Gastroesophageal sphincter (tissue), 4 donors: ENCODE results near the gene EIF3F. TPM values are rescaled to one million over a fixed set of nuclear protein-coding genes. Genes with fewer than 3 reads are reported as not detected.

Experiments
- ATAC-seq: fragments of 150-250 bp; one replicate; pipeline ENCODE4 v1.9.1; 2016; ENCODE audit warnings: mild to moderate bottlenecking, moderate library complexity
- H3K27ac ChIP-seq, 4 donors: fragments of 200-600 bp; sonication (generic) in 3 of 4; 1 replicate in 3 of 4; 2 replicates in 1 of 4; pipeline ENCODE4 v1.5.1; 2016 to 2019
- H3K27me3 ChIP-seq: fragments of 200-600 bp; sonication (generic); one replicate; pipeline ENCODE4 v1.5.1; 2019
- H3K36me3 ChIP-seq, 2 donors: fragments of 200-600 bp; sonication (generic); one replicate each; pipeline ENCODE4 v1.5.1; 2019; ENCODE audit warnings: control low read depth in 1 of 2
- H3K4me1 ChIP-seq, 3 donors: fragments of 200-600 bp; sonication (generic); 1 replicate in 2 of 3; 2 replicates in 1 of 3; pipeline ENCODE4 v1.5.1; 2016 to 2019; ENCODE audit warnings: control low read depth in 2 of 3
- H3K4me3 ChIP-seq, 2 donors: fragments of 200-600 bp; sonication (generic); one replicate each; pipeline ENCODE4 v1.5.1; 2019; ENCODE audit warnings: mild to moderate bottlenecking in 1 of 2, moderate library complexity in 1 of 2
- H3K9me3 ChIP-seq, 3 donors: fragments of 200-600 bp; sonication (generic); one replicate each; pipeline ENCODE4 v1.5.1; 2017 to 2019; ENCODE audit warnings: control low read depth in 2 of 3
- EP300 ChIP-seq: sonication (generic); formaldehyde crosslinking; IDR thresholded peaks from one replicate; pipeline ENCODE4 v1.6.1; 2017; ENCODE audit warnings: antibody characterized with exemption, mild to moderate bottlenecking
- POLR2A ChIP-seq, 2 donors: fragments of 450-650 bp; IDR thresholded peaks; one replicate each; pipeline ENCODE4 v1.6.1; 2017; ENCODE audit warnings: antibody characterized with exemption in 2 of 2, mild to moderate bottlenecking in 2 of 2, moderate library complexity in 1 of 2
- POLR2AphosphoS5 ChIP-seq: sonication (generic); formaldehyde crosslinking; IDR thresholded peaks from one replicate; pipeline ENCODE4 v1.6.1; 2017; ENCODE audit warnings: antibody characterized with exemption
- WGBS, 2 donors: methylation state at CpG; one replicate each; pipeline ENCODE4 v1.1.5; 2018; ENCODE audit warnings: low coverage in 1 of 2; 5-methylcytosine and 5-hydroxymethylcytosine counted together
- total RNA-seq, 4 donors: library from RNA; depleted of rRNA; stranded (reverse); fragments of >200 nt; gene quantifications; one replicate each; pipeline ENCODE4 v1.1.0, GENCODE V29; 2016
- TF ChIP-seq, protein P1 (sequence below), 4 experiments: fragments of 200-600 bp in 2 of 4; fragments of 450-650 bp in 2 of 4; sonication (generic) in 1 of 4; IDR thresholded peaks; one replicate each; pipeline ENCODE4 v1.5.1; 2017 to 2019; ENCODE audit warnings: antibody characterized with exemption in 4 of 4, mild to moderate bottlenecking in 2 of 4, moderate library complexity in 2 of 4

The EIF3F gene
- total RNA-seq, 4 donors from 2014 or later = 204 to 356 (median 235) TPM

GRCh38 chr11:8002676-8003075, 15.5 kb downstream of the EIF3F start:
- Histone ChIP-seq H3K36me3 (peaks cover 0 to 28% of the 10 kb centered on the region in 2 donors), H3K4me3 (no peak overlapping the region), H3K9me3 (no peaks in the 10 kb centered on the region), H3K27ac (no peak overlapping the region), H3K27me3 (no peaks in the 10 kb centered on the region), H3K4me1 (no peaks in the 10 kb centered on the region)
- ATAC-seq = no peak
- TF ChIP-seq POLR2AphosphoS5 (no peak), POLR2A (IDR thresholded peaks at IDR 0.05) (no peak), EP300 (no peak)
- TF ChIP-seq, protein P1, sequence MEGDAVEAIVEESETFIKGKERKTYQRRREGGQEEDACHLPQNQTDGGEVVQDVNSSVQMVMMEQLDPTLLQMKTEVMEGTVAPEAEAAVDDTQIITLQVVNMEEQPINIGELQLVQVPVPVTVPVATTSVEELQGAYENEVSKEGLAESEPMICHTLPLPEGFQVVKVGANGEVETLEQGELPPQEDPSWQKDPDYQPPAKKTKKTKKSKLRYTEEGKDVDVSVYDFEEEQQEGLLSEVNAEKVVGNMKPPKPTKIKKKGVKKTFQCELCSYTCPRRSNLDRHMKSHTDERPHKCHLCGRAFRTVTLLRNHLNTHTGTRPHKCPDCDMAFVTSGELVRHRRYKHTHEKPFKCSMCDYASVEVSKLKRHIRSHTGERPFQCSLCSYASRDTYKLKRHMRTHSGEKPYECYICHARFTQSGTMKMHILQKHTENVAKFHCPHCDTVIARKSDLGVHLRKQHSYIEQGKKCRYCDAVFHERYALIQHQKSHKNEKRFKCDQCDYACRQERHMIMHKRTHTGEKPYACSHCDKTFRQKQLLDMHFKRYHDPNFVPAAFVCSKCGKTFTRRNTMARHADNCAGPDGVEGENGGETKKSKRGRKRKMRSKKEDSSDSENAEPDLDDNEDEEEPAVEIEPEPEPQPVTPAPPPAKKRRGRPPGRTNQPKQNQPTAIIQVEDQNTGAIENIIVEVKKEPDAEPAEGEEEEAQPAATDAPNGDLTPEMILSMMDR (IDR thresholded peaks at IDR 0.05) = no peak
- 40% methylated on average over 1 of the region's 1 CpG; no CpG with 5 or more reads in 1 of the 2 donors for WGBS, 2 donors

DNA sequence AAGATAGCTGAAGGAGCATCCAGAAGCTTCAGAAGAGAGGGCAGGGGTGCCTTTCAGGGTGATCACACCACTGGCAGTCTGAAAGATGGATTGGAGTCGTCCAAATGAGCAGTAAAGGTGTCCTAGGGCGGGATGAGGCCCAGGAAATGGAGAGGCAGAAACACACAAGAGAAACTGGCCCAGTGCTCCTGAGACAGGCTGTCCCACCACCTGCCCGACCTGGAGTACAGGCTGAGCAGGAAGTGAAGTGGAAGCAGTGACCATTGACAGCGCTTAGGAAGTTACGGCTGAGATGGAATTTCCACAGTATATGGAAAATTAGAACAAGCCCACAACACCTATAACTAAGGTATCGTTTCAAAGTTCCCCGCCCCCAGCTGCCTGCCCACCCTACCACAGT, 16.1 kb downstream of the EIF3F start:
- Histone ChIP-seq H3K27ac (no peak overlapping the region), H3K27me3 (no peaks in the 10 kb centered on the region), H3K4me1 (no peaks in the 10 kb centered on the region), H3K36me3 (peaks cover 0 to 23% of the 10 kb centered on the region in 2 donors), H3K4me3 (no peak overlapping the region), H3K9me3 (no peaks in the 10 kb centered on the region)
- ATAC-seq = no peak
- TF ChIP-seq POLR2A (IDR thresholded peaks at IDR 0.05) (no peak), POLR2AphosphoS5 (no peak), EP300 (no peak)
- TF ChIP-seq, protein P1 (IDR thresholded peaks at IDR 0.05) = no peak
- 66 to 74% methylated on average over 6 of the region's 7 CpGs for WGBS, 2 donors

- ATAC-seq = no peak
- Histone ChIP-seq H3K4me1 (no peaks in the 10 kb centered on the region), H3K36me3 (peaks cover 0 to 14% of the 10 kb centered on the region in 2 donors), H3K27ac (no peak overlapping the region), H3K9me3 (no peaks in the 10 kb centered on the region), H3K4me3 (no peak overlapping the region), H3K27me3 (no peaks in the 10 kb centered on the region)
- TF ChIP-seq, protein P1 (IDR thresholded peaks at IDR 0.05) = no peak
- TF ChIP-seq EP300 (no peak), POLR2AphosphoS5 (no peak), POLR2A (IDR thresholded peaks at IDR 0.05) (no peak)
- 87% methylated on average over 2 of the region's 2 CpGs; no CpG with 5 or more reads in 1 of the 2 donors for WGBS, 2 donors
Observed at GRCh38 chr11:8004008-8004407, 16.9 kb downstream of the EIF3F start.

DNA sequence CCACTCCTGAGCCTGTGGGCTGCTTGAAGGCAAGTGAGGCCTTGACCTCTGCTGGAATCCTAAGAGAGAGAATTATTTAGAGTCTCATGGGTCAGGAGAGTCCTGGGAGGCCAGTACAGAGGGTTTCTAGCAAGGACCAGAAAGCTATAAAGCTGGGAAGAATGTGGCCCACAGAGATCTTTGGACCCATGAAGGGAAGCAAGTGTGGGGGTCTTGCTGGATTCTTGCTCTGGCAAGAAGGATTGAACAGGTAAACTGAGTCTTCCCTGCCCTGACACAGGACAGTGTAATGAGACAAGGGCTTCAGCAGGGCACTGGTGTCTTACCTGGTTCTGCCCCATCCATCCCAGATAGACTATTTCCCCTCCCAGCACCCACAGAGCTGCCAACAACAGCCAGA, 18.4 kb downstream of the EIF3F start:
- TF ChIP-seq POLR2A (IDR thresholded peaks at IDR 0.05) (no peak), POLR2AphosphoS5 (no peak), EP300 (no peak)
- TF ChIP-seq, protein P1 (IDR thresholded peaks at IDR 0.05) = no peak
- Histone ChIP-seq H3K36me3 (no peaks in the 10 kb centered on the region), H3K4me1 (no peaks in the 10 kb centered on the region), H3K27ac (no peak overlapping the region), H3K27me3 (no peaks in the 10 kb centered on the region), H3K9me3 (no peaks in the 10 kb centered on the region), H3K4me3 (no peak overlapping the region)
- ATAC-seq = no peak

DNA sequence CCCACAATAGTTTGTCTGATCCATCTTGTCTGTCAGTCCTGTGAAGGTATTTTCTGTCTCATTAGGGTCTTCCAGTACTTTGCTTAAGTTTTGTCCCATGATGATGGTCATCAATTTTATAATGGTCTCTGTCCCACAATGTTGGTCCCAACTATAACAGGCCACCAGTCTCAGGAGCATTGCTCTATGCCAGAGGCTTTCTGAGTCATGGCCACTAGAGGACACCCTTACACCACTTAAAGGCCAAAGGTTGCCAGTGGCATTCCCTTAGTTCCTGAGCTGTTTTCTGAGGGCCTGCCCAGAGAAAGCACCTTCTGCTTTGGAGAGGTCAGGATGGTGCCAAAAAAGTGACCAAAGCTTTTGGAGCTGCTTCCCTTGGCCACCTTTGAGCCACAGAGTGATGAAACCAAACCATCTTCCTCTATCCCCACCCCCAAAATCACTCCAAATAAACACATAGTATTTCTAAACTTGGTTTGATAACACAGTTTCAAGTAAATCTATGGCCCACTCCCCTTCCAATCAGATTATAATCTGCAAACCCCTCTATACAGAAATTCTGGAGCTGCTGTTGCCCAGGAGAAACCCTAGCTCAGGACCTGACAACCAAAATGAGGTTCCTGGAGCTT, 19.3 kb downstream of the EIF3F start:
- Histone ChIP-seq H3K36me3 (no peaks in the 10 kb centered on the region), H3K27ac (no peak overlapping the region), H3K9me3 (no peaks in the 10 kb centered on the region), H3K4me1 (no peaks in the 10 kb centered on the region), H3K4me3 (no peak overlapping the region), H3K27me3 (no peaks in the 10 kb centered on the region)
- TF ChIP-seq POLR2A (IDR thresholded peaks at IDR 0.05) (no peak), EP300 (no peak)
- TF ChIP-seq, protein P1 (IDR thresholded peaks at IDR 0.05) = peak; percentile 43 to 83 (median 78)
- peak; percentile 88 for ATAC-seq
